Right lobe of liver (tissue), 6 donors: ENCODE results near the gene SLC50A1. TPM values are rescaled to one million over a fixed set of nuclear protein-coding genes. Genes with fewer than 3 reads are reported as not detected.

Experiments used
- ATAC-seq, 4 donors: fragments of 200-7000 bp; cut with Tn5 transposase; one replicate each; pipeline ENCODE4 v1.9.1; 2020; ENCODE audit warnings: mild to moderate bottlenecking in 4 of 4, moderate library complexity in 4 of 4
- DNase-seq, 3 donors: peaks; one replicate each; pipeline ENCODE4 v3.0.0-alpha.2; 2020
- H3K27ac ChIP-seq, 3 donors: fragments of 200-600 bp; one replicate each; pipeline ENCODE4 v1.8.0; 2022
- H3K27me3 ChIP-seq, 2 donors: fragments of 200-600 bp; one replicate each; pipeline ENCODE4 v1.8.0; 2022
- H3K36me3 ChIP-seq, 4 donors: fragments of 200-600 bp; sonication (generic) in 1 of 4; one replicate each; pipeline versions ENCODE4 v1.5.1 to v1.8.0; 2017 to 2022; ENCODE audit warnings: control low read depth in 1 of 4
- H3K4me1 ChIP-seq, 4 donors: fragments of 200-600 bp; sonication (generic) in 1 of 4; one replicate each; pipeline versions ENCODE4 v1.5.1 to v1.8.0; 2017 to 2022; ENCODE audit warnings: control low read depth in 1 of 4
- H3K4me3 ChIP-seq, 3 donors: fragments of 200-600 bp; one replicate each; pipeline ENCODE4 v1.8.0; 2022
- H3K9me3 ChIP-seq, 4 donors: fragments of 200-600 bp; sonication (generic) in 1 of 4; one replicate each; pipeline versions ENCODE4 v1.5.1 to v1.8.0; 2017 to 2022; ENCODE audit warnings: control low read depth in 1 of 4
- POLR2A ChIP-seq: fragments of 450-650 bp; IDR thresholded peaks from one replicate; pipeline ENCODE4 v1.6.1; 2017; ENCODE audit warnings: antibody characterized with exemption, mild to moderate bottlenecking
- whole genome bisulfite sequencing: methylation state at CpG from one replicate; pipeline ENCODE4 v1.1.6; 2018; ENCODE audit warnings: low coverage, low lambda C conversion rate; ENCODE audit not compliant: insufficient coverage; ENCODE audit errors: missing lambda C conversion rate; 5-methylcytosine and 5-hydroxymethylcytosine counted together
- intact Hi-C, 2 donors: fragments of 100-400 bp; cut with DNase I; formaldehyde crosslinking; loops; one replicate each; pipeline versions ENCODE4 v1.11.2 to v1.14.1; 2022
- total RNA-seq, 6 experiments: library from RNA; depleted of rRNA in 2 of 6; stranded (reverse); fragments of >200 nt in 2 of 6; fragmentation: NEBNext Ultra II Directional in 3 of 6; extraction: Animal tissue kit (Norgen Biotek cat#: 25700) in 3 of 6; gene quantifications; one replicate each; pipeline versions ENCODE4 v1.1.0 to v1.2.4, GENCODE V29; 2016 to 2023
- TF ChIP-seq, protein P1 (sequence below), 4 donors: fragments of 200-600 bp in 3 of 4; fragments of 450-650 bp in 1 of 4; IDR thresholded peaks; one replicate each; pipeline versions ENCODE4 v1.5.1 to v1.8.0; 2016 to 2022; ENCODE audit warnings: antibody characterized with exemption in 4 of 4, mild to moderate bottlenecking in 2 of 4
- donor health status: DM: no; HTN: yes; CAD: no.
- donor health status: DM: no; HTN: no; CAD: no.
- donor health status: DM: no; HTN: no; CAD: no.
- donor health status: DM: no; HTN: yes; CAD: no.
- donor health status: DM: no; HTN: yes; CAD: no.

The SLC50A1 gene
- total RNA-seq, 6 experiments from 2014 or later, result 16.2 to 28.1 (median 24.4) TPM

DNA sequence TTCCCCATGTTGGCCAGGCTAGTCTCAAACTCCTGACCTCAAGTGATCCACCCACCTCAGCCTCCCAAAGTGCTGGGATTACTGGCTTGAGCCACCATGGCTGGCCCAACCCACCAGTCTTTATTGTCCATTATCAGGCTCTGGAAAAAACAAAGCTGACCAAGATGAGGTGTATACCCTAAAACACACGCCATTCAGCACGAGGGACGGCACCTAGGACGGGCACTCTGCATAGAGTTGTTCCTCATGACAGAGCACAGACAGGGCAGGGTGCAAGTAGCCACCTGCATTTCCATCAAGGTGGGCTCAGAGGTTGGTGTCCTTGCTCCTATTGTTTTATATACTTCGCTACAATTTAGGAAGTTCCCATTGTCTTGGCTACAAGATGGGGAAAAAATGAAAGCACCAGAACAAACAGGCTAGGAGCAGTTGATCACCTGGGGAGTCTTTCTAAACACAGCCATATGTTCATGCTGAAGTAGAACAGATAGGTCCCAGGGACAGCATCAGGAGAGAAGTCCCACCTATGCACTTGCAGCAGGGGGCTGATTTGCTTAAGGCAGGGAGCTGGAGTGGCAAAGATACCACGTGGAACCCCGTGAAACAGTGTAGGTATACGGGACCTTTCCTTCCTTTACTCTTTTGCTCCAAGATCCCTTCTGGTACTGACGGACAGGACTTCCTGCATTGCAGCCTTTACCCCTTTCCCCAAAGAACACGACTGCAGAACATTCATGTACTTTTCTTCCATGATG lies 33.0 kb downstream of the SLC50A1 start:
- DNase-seq (no peak), ATAC-seq (no peak)
- intact Hi-C loops, result loop anchor here (5.0 kb wide), 1 partner anchor 76 kb away; no protein-coding TSS in a partner anchor
- Histone ChIP-seq H3K9me3 (no peaks in the 10 kb centered on the region), H3K27ac (no peak overlapping the region), H3K36me3 (peaks cover 0 to 10% (median 5%) of the 10 kb centered on the region in 4 donors), H3K4me3 (no peak overlapping the region), H3K27me3 (no peaks in the 10 kb centered on the region), H3K4me1 (peaks cover 0 to 7% (median 2%) of the 10 kb centered on the region in 4 donors)
- WGBS, result 72% methylated on average over 3 of the region's 10 CpGs
- TF ChIP-seq, protein P1, sequence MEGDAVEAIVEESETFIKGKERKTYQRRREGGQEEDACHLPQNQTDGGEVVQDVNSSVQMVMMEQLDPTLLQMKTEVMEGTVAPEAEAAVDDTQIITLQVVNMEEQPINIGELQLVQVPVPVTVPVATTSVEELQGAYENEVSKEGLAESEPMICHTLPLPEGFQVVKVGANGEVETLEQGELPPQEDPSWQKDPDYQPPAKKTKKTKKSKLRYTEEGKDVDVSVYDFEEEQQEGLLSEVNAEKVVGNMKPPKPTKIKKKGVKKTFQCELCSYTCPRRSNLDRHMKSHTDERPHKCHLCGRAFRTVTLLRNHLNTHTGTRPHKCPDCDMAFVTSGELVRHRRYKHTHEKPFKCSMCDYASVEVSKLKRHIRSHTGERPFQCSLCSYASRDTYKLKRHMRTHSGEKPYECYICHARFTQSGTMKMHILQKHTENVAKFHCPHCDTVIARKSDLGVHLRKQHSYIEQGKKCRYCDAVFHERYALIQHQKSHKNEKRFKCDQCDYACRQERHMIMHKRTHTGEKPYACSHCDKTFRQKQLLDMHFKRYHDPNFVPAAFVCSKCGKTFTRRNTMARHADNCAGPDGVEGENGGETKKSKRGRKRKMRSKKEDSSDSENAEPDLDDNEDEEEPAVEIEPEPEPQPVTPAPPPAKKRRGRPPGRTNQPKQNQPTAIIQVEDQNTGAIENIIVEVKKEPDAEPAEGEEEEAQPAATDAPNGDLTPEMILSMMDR (IDR thresholded peaks at IDR 0.05), result no peak
- TF ChIP-seq POLR2A, result no peak

DNA sequence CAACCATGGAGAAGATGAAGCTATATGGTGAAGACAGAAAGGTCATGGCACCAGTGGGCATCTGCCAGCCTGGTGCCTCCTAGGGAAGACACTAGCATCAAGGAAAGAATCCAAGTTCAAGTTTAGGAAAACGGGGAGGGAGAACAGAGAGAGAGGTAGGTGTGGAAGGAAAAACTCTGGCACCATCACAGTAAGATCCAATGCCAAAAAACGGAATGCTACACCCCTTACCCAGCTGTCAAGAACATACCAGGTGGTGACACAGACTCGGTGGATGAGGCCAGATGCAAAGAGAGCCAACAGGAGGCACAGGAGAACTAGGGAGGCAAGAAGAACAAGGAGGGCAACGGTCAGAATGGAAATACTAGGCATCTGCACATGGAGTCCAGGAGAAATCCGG lies 33.9 kb downstream of the SLC50A1 start:
- peaks cover 0 to 7% (median 2%) of the 10 kb centered on the region in 4 donors for H3K4me1 ChIP-seq
- no peak for DNase-seq
- H3K27ac ChIP-seq, result no peak overlapping the region
- WGBS, result 69% methylated on average over 5 of the region's 5 CpGs
- no peak for ATAC-seq
- H3K4me3 ChIP-seq, result no peak overlapping the region
- no peaks in the 10 kb centered on the region for H3K27me3 ChIP-seq
- TF ChIP-seq, protein P1 (IDR thresholded peaks at IDR 0.05), result no peak
- no peak for TF ChIP-seq POLR2A
- intact Hi-C loops, result loop anchor here (5.0 kb wide), 1 partner anchor 77 kb away; no protein-coding TSS in a partner anchor
- no peaks in the 10 kb centered on the region for H3K9me3 ChIP-seq
- H3K36me3 ChIP-seq, result peaks cover 0 to 10% (median 5%) of the 10 kb centered on the region in 4 donors

DNA sequence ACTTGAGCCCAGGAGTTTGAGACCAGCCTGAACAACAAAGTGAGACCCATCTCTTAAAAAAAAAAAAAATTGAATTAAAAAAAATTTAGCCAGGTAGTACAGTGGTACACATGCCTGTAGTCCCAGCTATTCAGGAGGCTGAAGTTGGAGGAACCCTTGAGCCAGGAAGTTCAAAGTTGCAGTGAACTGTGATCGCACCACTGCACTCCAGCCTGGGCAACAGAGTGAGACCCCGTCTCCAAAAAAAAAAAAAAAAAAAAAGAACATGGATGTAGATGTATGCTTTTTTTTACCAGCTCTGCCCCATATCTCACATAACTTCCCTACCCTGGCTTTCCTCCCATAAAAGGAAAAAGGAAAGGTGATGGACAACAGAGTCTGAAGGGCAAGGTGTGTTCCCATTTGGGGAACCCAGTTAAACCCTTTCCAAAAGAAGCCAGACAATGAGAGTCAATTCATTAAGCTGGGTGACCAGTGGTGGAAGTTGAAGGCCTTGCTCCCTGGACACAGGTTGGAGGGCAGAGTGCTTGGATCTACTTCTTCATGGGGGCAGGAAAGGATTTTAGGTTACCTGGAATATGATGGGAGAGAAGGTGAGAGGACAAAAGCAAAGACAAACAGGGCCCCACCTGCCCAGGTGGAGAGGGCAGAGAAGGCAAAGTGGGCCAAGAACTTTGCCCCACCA lies 34.6 kb downstream of the SLC50A1 start:
- ATAC-seq (no peak), DNase-seq (no peak)
- Histone ChIP-seq H3K27me3 (no peaks in the 10 kb centered on the region), H3K9me3 (no peaks in the 10 kb centered on the region), H3K27ac (no peak overlapping the region), H3K4me1 (peaks cover 0 to 7% (median 2%) of the 10 kb centered on the region in 4 donors), H3K36me3 (peaks cover 0 to 10% (median 5%) of the 10 kb centered on the region in 4 donors), H3K4me3 (no peak overlapping the region)
- 100% methylated on average over 1 of the region's 2 CpGs for WGBS
- TF ChIP-seq, protein P1 (IDR thresholded peaks at IDR 0.05), result no peak
- TF ChIP-seq POLR2A, result no peak
- intact Hi-C loops, result no loop called here

DNA sequence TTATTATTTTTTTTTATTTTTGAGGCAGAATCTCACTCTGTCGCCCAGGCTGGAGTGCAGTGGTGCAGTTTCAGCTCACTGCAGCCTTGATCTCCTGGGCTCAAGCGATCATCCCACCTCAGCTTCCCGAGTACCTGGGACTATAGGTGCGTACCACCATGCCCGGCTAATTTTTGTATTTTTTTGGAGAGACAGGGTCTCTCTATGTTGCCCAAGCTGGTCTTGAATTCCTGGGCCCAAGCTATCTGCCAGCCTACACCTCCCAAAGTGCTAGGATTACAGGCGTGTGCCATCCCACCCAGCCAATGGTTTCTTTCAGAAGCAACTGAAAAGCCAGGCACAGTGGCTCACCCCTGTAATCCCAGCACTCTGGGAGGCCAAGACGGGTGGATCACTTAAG lies 35.2 kb downstream of the SLC50A1 start:
- Histone ChIP-seq H3K9me3 (no peaks in the 10 kb centered on the region), H3K27ac (no peak overlapping the region), H3K4me3 (no peak overlapping the region), H3K4me1 (peaks cover 0 to 7% (median 2%) of the 10 kb centered on the region in 4 donors), H3K27me3 (no peaks in the 10 kb centered on the region), H3K36me3 (peaks cover 0 to 10% (median 5%) of the 10 kb centered on the region in 4 donors)
- WGBS, result 96% methylated on average over 7 of the region's 7 CpGs
- TF ChIP-seq POLR2A, result no peak
- TF ChIP-seq, protein P1 (IDR thresholded peaks at IDR 0.05), result no peak
- no peak for ATAC-seq
- intact Hi-C loops, result no loop called here
- no peak for DNase-seq
